ENCODE data around the gene HIC1.

HIC1 gene

DNA sequence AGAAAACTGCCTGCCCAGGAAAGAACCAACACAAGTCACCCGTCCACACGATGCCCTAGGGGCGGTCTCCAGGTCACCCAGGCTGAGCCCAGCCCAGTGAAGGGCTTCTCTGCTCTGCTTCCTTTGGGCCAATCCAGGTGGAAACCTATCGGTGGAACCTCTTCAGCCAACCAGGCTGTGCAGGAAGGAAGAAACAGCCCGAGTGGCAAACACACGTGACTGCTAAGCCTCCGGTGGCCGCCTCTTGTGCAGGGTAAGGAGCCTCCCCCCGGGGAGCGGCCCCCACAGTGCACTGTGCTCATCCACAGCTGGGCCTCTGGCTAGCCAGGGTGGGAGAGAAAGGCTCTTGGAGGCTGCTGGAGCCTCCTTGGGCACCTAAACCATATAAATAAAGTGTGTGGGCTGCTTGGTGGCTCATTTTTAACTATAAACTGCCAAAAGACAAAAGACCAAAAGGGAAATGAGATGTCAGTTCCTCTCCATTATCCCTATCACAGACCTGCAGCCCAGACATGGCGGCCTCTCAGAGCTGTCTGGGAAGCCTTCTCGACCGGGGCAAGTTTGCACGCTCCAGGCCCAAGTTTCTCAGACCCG, 32.2 kb upstream of the HIC1 start:
- no peak for TF ChIP-seq CTCF (IDR thresholded peaks at IDR 0.05; ENCODE audit: borderline replicate concordance, insufficient read depth, low read depth, low read length)
- no peak overlapping the region for H3K4me3 ChIP-seq (ENCODE audit: low read depth, low read length)

DNA sequence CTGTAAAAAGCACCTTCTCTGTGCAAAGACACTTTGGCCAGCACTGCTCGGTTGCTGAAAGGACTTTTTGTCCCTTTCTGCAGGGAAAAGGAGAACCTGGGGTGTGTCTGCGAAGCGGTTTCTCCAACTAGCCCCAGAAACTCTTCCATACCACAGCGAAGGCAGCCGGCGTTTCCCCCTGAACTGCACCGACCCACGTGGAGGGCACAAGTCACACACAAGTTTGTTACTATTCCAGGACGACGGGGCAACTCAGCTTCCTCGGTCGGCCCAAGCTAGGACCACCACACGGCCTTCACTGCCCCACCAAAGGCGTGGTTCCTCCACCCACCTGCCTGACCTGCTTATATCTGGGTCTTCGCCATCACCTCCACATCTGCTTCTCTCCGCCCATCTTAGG, 31.6 kb upstream of the HIC1 start:
- H3K4me3 ChIP-seq (ENCODE audit: low read depth, low read length): no peak overlapping the region
- no peak for TF ChIP-seq CTCF (IDR thresholded peaks at IDR 0.05; ENCODE audit: borderline replicate concordance, insufficient read depth, low read depth, low read length)

- H3K4me3 ChIP-seq (ENCODE audit: low read depth, low read length): no peak overlapping the region
- no peak for TF ChIP-seq CTCF (IDR thresholded peaks at IDR 0.05; ENCODE audit: borderline replicate concordance, insufficient read depth, low read depth, low read length)
Observed at GRCh38 chr17:2023692-2024571, 31.0 kb upstream of the HIC1 start.

DNA sequence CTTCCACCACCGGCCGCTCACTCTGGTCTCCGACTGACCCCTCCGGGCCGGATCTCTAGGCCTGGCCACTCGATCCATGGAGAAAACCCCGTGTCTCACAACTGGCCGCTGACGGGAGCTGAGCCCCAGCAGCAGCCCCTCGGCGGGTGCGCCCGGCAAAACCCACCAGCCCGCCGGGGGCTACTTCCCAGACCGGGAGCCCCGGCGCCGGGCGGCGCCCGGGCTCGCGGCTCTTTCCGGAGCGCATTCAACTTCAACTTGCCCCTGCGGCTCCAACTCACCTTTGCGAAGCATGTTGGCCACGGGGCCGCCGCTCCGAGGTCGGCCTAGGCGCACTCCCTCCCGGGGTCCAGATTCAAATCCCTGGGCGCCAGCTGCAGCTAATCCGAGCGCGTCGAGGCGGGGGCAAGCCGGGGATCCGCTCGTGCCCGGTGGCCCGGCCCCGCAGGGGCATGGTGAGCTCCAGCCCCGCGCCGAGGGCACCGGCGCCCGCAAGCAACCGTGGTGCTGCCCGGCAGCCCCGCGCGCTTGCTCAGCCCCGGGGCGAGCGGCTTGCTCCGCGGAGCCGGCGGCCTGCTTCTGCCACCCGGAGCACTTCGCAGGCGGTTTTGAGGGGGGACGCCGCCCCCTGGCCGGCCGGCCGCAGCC, 30.2 kb upstream of the HIC1 start:
- peak overlapping the region; percentile 43 for H3K4me3 ChIP-seq (ENCODE audit: low read depth, low read length)
- TF ChIP-seq CTCF (IDR thresholded peaks at IDR 0.05; ENCODE audit: borderline replicate concordance, insufficient read depth, low read depth, low read length): no peak

GRCh38 chr17:2025220-2025621, 29.7 kb upstream of the HIC1 start, which contains the start of gene RTN4RL1:
TSS of gene RTN4RL1 (minus strand) at chr17:2025334. CDS start at chr17:2024865, 469 bp downstream.
- TF ChIP-seq CTCF (IDR thresholded peaks at IDR 0.05; ENCODE audit: borderline replicate concordance, insufficient read depth, low read depth, low read length): no peak
- peak within 1 kb of the TSS; percentile 43 for H3K4me3 ChIP-seq (ENCODE audit: low read depth, low read length)

DNA sequence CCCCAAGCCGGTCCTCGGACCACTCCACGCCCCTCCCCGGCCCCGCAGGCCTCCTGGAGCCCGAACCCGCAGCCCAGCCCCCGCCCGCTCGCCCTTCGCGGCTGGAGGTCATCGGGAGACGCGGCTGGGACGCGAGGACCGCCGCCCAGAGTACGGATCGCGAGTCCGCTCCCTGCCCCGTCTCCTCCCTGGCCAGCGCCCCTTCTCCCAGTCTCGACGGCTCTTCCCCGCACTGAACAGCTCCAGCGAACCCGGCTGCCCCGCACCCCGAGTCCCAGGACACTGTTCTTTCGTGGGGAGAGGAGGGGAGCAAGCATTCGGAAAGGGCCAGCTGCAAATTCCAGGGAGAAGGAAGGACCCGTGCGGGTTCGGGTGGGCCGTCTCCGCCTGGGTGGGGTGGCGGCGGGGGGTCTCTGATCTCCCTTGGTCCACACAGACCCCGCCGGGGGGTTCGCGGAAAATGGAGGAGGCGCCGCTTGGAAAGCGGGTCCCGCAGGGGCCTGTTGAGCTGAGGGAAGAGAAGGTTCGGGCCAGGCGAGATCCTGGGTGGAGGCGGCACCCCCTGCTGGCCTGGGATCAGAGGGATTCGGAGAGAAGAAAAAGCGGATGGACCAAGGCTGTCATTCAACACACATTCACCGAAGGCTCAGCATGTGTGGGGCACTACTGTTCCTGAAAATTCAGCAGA, 29.1 kb upstream of the HIC1 start:
- peak; percentile 32; the same call in 1 of the 2 replicates for TF ChIP-seq CTCF (IDR thresholded peaks at IDR 0.05; ENCODE audit: borderline replicate concordance, insufficient read depth, low read depth, low read length)

More for the DNA sequence above, 29.1 kb upstream of the HIC1 start:
- peak overlapping the region; percentile 43 for H3K4me3 ChIP-seq (ENCODE audit: low read depth, low read length)
